CD4-positive, alpha-beta T cell treated with Interleukin-15 for 4 hours (primary cell): ENCODE data around the gene TRA2A.
"Not testable (repeated sequence)": the region's sequence is repeated elsewhere in the genome, so short reads cannot be mapped to it uniquely, and the experiment has no call there.

Experiments used
- DNase-seq: peaks from one replicate; pipeline ENCODE4 v3.0.0-alpha.2; 2020; ENCODE audit warnings: low spot score

The TRA2A gene

DNA sequence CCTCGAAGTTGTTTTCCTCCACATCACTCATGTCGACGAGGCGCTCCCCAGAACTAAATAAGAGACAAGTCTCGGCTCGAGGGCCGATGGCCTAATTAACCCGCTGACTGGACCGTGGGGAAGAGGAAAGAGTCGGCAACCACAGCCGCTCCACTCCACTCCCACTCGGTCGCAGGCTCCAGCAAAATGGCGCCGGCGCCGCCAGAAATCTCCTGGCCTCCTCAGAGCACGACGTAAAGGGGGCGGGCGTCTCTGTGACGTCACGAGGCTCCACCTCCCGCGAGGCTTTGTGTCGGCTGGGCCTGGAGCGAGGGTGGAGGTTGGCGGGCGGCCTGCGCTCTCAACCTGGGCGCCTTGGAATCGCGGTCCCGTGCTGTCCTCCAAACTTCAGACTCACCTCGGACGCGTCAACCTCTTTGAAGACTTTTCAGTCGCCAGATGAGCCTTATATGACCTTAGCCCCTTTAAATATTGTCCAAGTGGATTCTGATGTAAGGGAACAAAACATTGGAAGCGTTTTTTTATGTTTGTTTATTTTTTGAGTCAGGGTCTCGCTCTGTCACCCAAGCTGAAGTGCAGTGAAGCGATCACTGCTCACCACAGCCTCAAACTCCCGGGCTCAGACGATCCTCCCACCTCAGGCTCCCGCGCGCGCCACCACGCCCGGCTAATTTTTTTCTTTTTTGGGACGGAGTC is at the start of gene TRA2A:
Gene TRA2A, minus strand, starts transcription at position 188 of the 696 bp plus-strand sequence. Its CDS starts 157 bp downstream, at position 31.
- peak; percentile 95 for DNase-seq

DNA sequence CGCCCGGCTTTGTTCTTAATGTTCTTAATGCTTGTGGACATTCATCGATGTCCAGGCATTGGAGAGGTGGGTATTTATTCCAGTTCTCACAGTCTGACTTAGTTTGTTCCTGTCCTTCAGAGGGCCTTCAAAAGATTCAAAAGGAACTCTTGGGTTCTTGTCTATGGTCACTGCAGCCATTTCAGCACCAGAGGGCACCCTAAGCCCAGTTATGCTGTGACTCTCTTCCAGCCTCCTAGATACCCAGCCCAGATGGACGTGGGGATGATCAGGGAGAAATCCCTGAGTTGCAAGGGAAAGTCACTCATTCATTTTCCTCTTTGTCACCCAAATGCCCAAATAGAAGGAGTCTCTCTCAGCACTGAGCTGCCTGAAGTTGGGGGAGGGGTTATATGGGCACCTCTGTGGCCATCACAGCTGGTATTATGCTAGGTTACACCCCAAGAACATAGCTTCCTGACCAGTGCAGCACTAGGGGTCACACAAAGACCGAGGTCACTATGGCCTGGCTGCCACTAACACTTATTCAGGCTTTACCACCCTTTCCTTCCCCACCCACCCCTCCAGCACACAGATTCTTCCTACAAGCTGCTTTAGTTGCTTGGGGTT is 38.9 kb upstream of the TRA2A start:
- peak; percentile 65 for DNase-seq

- DNase-seq, result no peak
Measured at GRCh38 chr7:23558303-23558702, 26.5 kb upstream of the TRA2A start.

DNA sequence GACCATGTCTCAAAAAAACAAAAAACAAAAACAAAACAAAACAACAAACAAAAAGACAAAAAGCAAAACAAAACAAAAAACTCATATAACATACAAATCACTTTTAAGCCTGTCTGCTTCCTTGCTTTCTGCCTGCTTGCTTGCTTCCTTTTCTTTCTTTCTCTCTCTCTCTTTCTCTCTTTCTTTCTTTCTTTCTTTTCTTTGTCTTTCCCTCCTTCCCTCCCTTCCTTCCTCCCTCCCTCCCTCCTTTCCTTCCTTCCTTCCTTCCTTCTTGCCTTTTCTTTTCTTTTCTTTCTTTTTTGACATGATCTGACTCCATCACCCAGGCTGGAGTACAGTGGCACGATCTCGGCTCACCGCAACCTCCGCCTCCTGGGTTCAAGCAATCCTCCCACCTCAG is 15.9 kb upstream of the TRA2A start:
- DNase-seq, result no peak

GRCh38 chr7:23546897-23547572 is 15.3 kb upstream of the TRA2A start:
- DNase-seq, result peak; percentile 87

DNA sequence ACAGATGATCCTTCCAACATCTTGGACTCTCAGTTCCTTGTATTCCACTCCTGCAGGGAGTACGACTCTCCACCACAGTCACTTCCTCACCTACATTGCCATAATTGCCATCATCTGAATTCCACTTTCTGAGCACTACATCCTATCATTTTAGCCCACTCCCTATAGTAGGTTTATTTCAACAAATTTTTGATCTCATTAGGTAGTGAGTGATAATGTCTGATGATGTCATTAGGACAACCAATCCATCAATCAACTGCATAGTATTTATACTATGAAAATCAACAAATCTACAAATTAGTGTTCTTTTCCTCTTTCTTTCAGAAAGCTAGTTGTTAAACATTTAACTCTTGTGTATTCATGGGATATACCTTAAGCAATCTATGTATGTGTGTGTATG is 13.7 kb upstream of the TRA2A start:
- DNase-seq, result no peak

GRCh38 chr7:23544913-23545354 is 13.2 kb upstream of the TRA2A start:
- no peak for DNase-seq

DNA sequence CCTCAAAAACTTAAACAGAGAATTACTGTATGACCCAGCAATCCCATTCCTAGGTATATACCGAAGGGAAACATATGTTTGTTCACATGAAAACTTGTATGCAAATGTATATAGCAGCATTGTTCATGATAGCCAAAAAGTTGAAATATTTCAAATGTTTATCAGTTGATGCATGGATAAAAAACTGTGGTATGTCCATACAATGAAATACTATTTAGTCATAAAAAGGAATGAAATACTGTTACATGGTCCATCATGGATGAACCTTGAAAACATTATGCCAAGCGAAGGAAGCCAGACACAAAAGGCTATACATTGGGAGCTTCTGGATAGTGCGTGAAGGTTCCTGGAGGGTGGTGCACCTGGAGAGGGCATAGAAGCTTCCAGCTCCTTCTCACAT is 11.0 kb upstream of the TRA2A start:
- no peak for DNase-seq

- DNase-seq, result peak; percentile 24
Measured at GRCh38 chr7:23539494-23539907, 7.7 kb upstream of the TRA2A start.

GRCh38 chr7:23538301-23538700 is 6.5 kb upstream of the TRA2A start:
- no peak for DNase-seq

- no peak for DNase-seq
Measured at GRCh38 chr7:23533238-23533604, 1.4 kb upstream of the TRA2A start.

- DNase-seq, result no peak
Measured at GRCh38 chr7:23532490-23533237, 883 bp upstream of the TRA2A start.

- DNase-seq, result peak; percentile 28
Measured at GRCh38 chr7:23531050-23531793, 559 bp downstream of the TRA2A start.

- peak; percentile 56 for DNase-seq
Measured at GRCh38 chr7:23530405-23530804, 1.4 kb downstream of the TRA2A start.

- no peak for DNase-seq
Measured at GRCh38 chr7:23529262-23529859, 2.4 kb downstream of the TRA2A start.

- DNase-seq, result not testable (repeated sequence)
Measured at GRCh38 chr7:23525611-23526010, 6.2 kb downstream of the TRA2A start.

DNA sequence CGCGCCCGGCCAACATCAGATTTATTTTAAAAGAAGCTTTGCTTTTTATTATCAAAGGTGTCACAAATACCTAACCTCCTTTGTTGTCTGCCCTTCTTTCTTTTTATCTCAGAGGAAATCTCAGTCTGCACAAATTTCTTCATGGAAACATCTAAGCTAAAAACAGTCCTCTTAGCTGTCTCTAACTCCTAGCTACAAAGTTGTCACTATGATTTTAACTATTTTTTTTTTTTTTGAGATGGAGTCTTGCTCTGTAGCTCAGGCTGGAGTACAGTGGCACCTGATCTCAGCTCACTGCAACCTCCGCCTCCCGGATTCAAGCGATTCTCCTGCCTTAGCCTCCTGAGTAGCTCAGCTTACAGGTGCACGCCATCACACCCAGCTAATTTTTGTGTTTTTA is 7.3 kb downstream of the TRA2A start:
- no peak for DNase-seq

GRCh38 chr7:23523486-23524075 is 8.2 kb downstream of the TRA2A start:
- DNase-seq, result no peak

DNA sequence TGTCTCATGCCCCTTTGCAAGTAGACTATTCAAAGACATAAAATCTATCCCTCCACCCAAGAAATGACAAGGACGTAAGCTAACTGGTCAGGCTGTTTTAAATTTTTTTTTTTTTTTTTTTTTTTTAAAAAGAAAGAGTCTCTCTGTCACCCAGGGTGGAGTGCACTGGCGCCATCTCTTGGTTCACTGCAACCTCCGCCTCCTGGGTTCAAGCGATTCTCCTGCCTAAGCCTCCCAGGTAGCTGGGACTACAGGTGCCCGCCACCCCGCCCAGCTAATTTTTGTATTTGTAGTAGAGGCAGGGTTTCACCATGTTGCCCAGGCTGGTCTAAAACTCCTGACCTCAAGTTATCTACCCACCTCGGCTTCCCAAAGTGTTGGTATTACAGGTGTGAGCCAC is 11.2 kb downstream of the TRA2A start:
- DNase-seq, result no peak

- no peak for DNase-seq
Measured at GRCh38 chr7:23514755-23515154, 17.0 kb downstream of the TRA2A start.

GRCh38 chr7:23513746-23514145 is 18.0 kb downstream of the TRA2A start:
- not testable (repeated sequence) for DNase-seq
